Measurements from ENCODE around the gene FCMR.
"Not testable (repeated sequence)": the region's sequence is repeated elsewhere in the genome, so short reads cannot be mapped to it uniquely, and the experiment has no call there.

FCMR gene

DNA sequence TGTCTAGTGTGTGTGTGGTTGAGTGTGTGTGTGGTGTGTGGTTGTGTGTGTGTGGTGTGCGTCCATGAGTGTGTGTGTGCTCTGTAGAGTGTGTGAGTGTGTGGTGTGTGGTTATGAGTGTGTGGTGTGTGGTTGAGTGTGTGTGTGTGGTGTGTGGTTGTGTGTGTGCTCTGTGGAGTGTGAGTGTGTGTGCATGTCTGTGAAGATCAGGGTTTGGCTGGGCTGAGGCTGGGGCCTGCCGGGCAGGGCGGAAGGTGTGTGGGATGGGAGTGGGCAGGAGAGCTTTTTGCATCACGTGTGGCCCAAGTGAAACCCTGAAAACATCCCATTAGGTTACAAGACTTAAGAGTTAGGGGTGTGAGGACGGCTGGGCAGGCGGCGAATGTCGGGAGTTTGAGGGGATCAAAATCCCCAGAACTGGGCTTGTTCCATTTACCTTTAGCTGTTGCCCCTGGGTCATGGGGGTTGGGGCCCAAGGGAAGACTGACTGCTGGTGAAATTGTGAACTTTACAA, 2.9 kb upstream of the FCMR start:
- no peak for DNase-seq (ENCODE audit: low read depth in 1 of 2, low spot score in 1 of 2)

DNA sequence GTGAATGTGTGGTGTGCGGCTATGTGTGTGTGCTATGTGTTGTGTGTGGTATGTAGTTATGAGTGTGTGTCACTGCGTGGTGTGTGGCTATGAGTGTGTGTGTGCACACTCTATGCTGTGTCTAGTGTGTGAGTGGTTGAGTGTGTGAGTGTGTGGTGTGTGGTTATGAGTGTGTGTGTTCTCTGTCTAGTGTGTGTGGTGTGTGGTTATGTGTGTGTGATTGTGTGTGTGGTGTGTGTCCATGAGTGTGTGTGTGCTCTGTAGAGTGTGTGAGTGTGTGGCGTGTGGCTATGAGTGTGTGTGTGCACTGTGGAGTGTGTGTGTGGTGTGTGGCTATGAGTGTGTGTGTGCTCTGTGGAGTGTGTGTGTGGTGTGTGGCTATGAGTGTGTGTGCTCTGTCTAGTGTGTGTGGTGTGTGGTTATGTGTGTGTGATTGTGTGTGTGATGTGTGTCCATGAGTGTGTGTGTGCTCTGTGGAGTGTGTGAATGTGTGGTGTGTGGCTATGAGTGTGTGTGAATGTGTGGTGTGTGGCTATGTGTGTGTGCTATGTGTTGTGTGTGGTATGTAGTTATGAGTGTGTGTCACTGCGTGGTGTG, 2.3 kb upstream of the FCMR start:
- not testable (repeated sequence) for DNase-seq (ENCODE audit: low read depth in 1 of 2, low spot score in 1 of 2)

GRCh38 chr1:206923009-206923960, 1.5 kb upstream of the FCMR start:
- peak; percentile 39 to 46 for DNase-seq (ENCODE audit: low read depth in 1 of 2, low spot score in 1 of 2)

- DNase-seq (ENCODE audit: low read depth in 1 of 2, low spot score in 1 of 2): no peak
These were observed 783 bp upstream of the FCMR start for GRCh38 chr1:206922524-206922923.

- DNase-seq (ENCODE audit: low read depth in 1 of 2, low spot score in 1 of 2): no peak
These were observed 3.7 kb downstream of the FCMR start for GRCh38 chr1:206918076-206918475.

- DNase-seq (ENCODE audit: low read depth in 1 of 2, low spot score in 1 of 2): no peak
These were observed 5.6 kb downstream of the FCMR start for GRCh38 chr1:206916000-206916709.

DNA sequence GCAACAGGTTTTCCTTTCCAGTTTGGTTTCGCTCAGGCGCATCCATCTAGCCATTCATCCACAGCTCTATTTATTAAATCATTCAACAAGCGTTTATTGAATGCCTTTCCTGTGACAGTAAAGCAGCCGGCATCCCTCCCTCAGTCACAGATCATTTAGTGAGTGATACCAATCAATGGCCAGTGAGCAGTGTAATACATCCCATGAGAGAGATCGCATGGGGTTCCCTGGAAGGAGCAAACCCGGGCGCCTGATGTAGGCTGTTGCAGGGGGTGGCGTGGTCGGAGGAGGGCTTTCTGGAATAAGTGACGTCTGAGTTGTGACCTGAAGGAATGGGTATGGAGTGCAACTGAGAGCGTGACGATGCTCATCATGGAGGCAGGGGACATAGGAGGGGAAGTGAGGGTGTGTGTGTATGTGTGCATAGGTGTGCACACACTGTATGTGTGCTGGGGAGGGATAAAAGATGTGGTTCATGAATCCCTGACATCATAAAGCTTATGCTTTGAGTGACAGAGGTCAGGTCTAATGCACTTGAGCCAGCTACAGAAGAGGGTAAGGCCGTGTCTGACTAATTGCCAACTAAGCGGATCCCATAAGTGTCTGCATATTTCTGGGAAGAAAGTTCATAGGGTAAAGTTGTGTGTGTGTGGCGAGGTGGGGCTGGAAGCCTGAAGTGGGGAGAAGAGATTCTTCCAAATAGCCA, 6.6 kb downstream of the FCMR start:
- DNase-seq (ENCODE audit: low read depth in 1 of 2, low spot score in 1 of 2): no peak

GRCh38 chr1:206913766-206914537, 7.8 kb downstream of the FCMR start:
- no peak for DNase-seq (ENCODE audit: low read depth in 1 of 2, low spot score in 1 of 2)

GRCh38 chr1:206912445-206913095, 9.2 kb downstream of the FCMR start:
- DNase-seq (ENCODE audit: low read depth in 1 of 2, low spot score in 1 of 2): no peak

DNA sequence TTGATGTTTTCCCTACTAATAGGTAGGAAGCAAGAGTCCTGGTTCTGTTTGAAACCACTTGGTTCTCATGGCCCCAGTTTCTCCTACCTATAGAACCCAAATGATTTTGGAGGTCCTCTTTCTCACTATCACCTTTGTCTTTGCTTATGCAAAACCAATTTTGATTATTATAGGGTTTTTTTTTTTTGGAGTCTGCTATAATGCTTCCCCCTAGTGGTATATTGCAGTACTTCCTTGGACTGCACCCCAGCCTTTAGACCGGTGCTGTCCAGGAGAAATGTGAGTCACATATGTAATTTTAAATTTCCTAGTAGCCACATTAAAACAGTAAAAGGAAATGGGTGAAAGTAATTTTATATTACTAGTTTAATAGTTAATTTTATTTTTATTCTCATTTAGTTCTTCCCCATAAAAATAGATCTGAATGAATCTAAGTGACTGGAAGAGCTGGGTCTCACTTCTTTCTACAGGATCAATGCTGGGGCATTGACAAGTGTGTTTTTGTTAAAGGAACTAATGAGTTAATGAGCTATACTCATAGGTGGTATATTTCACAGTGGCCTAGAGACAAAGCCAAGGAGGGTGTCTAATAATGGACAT, 10.6 kb downstream of the FCMR start:
- DNase-seq (ENCODE audit: low read depth in 1 of 2, low spot score in 1 of 2): no peak

- no peak for DNase-seq (ENCODE audit: low read depth in 1 of 2, low spot score in 1 of 2)
These were observed 11.8 kb downstream of the FCMR start for GRCh38 chr1:206909883-206910318.

- DNase-seq (ENCODE audit: low read depth in 1 of 2, low spot score in 1 of 2): no peak
These were observed 12.4 kb downstream of the FCMR start for GRCh38 chr1:206909161-206909882.

- no peak for DNase-seq (ENCODE audit: low read depth in 1 of 2, low spot score in 1 of 2)
These were observed 13.7 kb downstream of the FCMR start for GRCh38 chr1:206908038-206908437.

DNA sequence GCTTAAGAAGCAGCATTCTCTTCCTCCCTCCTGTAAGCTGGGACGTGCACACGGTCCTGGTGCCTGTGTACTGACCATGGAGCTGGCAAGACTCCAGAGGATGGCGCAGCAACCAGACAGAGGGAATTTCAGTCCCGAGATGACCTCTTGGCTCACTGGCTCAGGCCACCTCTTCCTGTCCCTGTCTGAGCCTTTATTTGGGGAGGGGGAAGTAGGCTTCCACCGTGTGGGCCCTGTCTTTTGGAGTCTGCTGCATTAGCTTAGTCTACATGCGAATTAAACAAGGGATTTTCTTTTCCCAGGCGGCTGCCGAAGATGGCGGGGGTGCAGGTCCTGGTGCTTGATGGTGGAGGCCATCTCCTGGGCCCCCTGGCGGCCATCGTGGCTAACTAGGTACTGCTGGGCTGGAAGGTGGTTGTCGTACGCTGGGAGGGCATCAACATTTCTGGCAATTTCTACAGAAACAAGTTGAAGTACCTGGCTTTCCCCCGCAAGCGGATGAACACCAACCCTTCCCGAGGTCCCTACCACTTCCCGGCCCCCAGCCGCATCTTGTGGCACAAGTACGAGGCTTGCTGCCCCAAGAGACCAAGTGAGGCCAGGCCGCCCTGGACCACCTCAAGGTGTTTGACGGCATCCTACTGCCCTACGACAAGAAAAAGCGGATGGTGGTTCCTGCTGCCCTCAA, 14.3 kb downstream of the FCMR start:
- no peak for DNase-seq (ENCODE audit: low read depth in 1 of 2, low spot score in 1 of 2)

DNA sequence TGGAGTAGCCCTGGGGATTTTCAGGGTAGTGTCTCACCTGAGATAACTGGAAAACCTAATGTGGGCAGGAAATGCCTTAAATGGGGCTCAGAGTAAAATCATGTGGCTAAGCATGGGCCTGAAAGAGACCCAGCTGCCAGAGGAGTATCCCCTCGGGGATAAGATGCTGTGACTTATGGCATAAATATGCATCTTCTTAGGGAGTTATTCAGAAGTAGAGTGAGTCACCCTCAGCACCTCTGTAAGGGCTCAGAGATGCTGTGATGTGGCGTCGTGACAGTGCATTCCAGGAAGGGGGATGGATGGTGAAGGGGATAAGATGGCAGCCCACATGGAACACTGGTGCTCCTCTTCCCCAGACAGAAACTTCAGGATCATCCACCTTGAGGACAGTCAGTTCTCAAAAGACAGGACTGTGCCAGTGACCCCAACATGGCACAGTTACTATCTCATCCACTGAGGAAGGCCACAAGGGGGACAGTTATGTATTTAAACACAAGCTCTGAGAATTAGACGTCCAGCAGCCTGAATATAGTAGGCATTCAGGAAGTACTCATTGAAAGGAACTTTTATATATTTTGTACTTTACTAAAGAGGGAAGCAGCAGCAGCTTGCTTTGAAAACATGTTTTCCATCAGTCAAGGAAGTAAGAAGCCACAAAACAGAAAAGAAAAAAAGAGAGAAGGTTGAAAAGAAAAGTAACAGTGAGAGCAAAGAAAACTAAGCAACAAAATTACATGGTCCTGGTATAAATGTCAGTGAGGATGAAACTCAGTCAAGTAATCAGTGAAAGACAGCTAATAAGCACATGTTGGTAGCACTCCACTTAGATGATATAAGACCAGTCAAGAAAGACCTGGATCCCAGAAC, 16.2 kb downstream of the FCMR start:
- DNase-seq (ENCODE audit: low read depth in 1 of 2, low spot score in 1 of 2): no peak

DNA sequence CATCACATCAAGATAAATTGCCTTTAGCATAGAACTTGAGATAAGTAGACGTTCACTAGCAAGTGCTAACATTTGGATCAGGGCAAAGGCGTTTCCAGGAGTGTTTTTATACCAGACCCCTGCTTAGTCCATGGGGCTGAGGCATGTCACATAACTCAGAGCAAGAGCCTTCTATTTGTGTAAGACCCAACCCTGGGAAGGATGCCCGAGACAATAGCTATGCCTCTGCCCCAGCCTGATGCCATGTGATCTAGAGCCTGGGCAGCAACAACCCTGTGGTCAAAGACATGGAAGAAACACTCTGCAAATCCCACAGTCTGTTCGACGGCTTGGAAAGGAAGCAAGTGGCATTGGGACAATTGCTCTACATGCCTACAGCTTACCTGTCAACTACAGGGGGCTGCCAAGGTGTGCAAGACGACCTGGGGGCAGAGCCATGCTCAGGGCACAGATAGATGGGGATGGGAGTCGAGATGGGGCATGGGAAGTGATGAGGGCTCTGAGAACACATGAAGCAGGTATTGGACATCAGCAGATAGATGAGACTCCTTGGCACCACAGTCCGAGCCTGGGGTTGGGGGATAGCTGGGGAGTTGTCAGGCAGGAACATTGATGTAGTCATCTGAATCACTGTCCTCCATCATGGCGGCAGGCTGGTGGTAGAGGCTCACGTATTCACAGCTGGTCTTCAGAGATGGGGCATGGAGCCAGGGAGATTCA, 17.2 kb downstream of the FCMR start:
- no peak for DNase-seq (ENCODE audit: low read depth in 1 of 2, low spot score in 1 of 2)

Measured in stimulated activated CD4-positive, alpha-beta T cell treated with anti-CD3 and anti-CD28 coated beads, Interleukin-15, amount 100 ng/mL, for 1 hour (primary cell).